K562 (cell line): ENCODE measurements around the gene SMARCA4. TPM values are rescaled to one million over a fixed set of nuclear protein-coding genes. Genes with fewer than 3 reads are reported as not detected.

ENCODE experiments used
- ATAC-seq: fragments of 200-7000 bp; cut with Tn5 transposase; 3 replicates; pipeline ENCODE4 v1.9.1; 2020; ENCODE audit warnings: moderate library complexity
- BruUV-seq: library from RNA; stranded (reverse); fragments of 400-500 nt; replicated peaks from 2 replicates; lab custom pipeline; 2021; lab: Mats Ljungman, UMichigan
- CTCF ChIA-PET: fragments of 300-600 bp; formaldehyde crosslinking; extraction: SDS; loops from one replicate; lab custom pipeline; 2021; ENCODE audit warnings: low intra/inter-chr PET ratio; lab: Yijun Ruan, JAX
- POLR2A ChIA-PET: fragments of 300-600, 350-650 bp; sonication (Branson Sonifier 250); formaldehyde crosslinking; extraction: SDS; loops from one replicate; lab custom pipeline; 2021; ENCODE audit warnings: antibody characterized with exemption, inconsistent platforms; lab: Yijun Ruan, JAX
- DNase-seq, 4 experiments: peaks; one replicate each; pipeline versions ENCODE4 v3.0.0 to v3.0.0-alpha.2; 2011 to 2018; ENCODE audit warnings: low spot score in 3 of 4, mixed read lengths in 3 of 4; ENCODE audit errors: extremely low read depth in 1 of 4
- FAIRE-seq: peaks from 2 replicates; lab custom pipeline; 2011; peaks lifted over from hg19 to GRCh38; lab: Jason Lieb, UNC
- H2AFZ ChIP-seq: 2 replicates; pipeline ENCODE4 v1.6.0; 2011; ENCODE audit warnings: low read depth, low read length, control low read depth, inconsistent platforms
- H3K27ac ChIP-seq: fragments of 200-600 bp; 3 replicates; pipeline ENCODE4 v1.8.0; 2011; ENCODE audit warnings: low read depth, mild to moderate bottlenecking, control low read depth, inconsistent platforms, low read length, moderate library complexity, mixed read lengths; ENCODE audit errors: extremely low read depth
- H3K27me3 ChIP-seq, 2 experiments: fragments of 300-600 bp in 1 of 2; 2 replicates in 1 of 2; 3 replicates in 1 of 2; pipeline versions ENCODE4 v1.6.0 to v1.8.0; 2011; ENCODE audit warnings: inconsistent platforms in 2 of 2, low read length in 2 of 2, mild to moderate bottlenecking in 1 of 2, mixed read lengths in 1 of 2, moderate library complexity in 1 of 2; ENCODE audit not compliant: control insufficient read depth in 2 of 2, insufficient read depth in 2 of 2
- H3K36me3 ChIP-seq: fragments of 300-600 bp; 3 replicates; pipeline ENCODE4 v1.8.0; 2011; ENCODE audit warnings: mild to moderate bottlenecking, low read length, inconsistent platforms; ENCODE audit not compliant: control insufficient read depth, insufficient read depth
- H3K4me1 ChIP-seq, 2 experiments: fragments of 200-600 bp in 1 of 2; replicated peaks in 1 of 2; 2 replicates in 1 of 2; 3 replicates in 1 of 2; pipeline versions ENCODE4 v1.5.1 to v1.8.0; 2011; ENCODE audit warnings: inconsistent platforms in 2 of 2, low read length in 2 of 2, mild to moderate bottlenecking in 1 of 2, mixed read lengths in 1 of 2, moderate library complexity in 1 of 2; ENCODE audit not compliant: control insufficient read depth in 2 of 2, insufficient read depth in 2 of 2
- H3K4me2 ChIP-seq: 2 replicates; pipeline ENCODE4 v1.6.1; 2011; ENCODE audit warnings: low read length, control low read depth, inconsistent platforms, mixed read lengths; ENCODE audit not compliant: insufficient read depth
- H3K4me3 ChIP-seq: fragments of 200-600 bp; sonication (generic), shearing (Covaris generic); 2 replicates; pipeline ENCODE4 v1.5.1; 2016; ENCODE audit warnings: control low read depth, inconsistent platforms
- H3K79me2 ChIP-seq: fragments of 200-600 bp; 3 replicates; pipeline ENCODE4 v1.8.0; 2011; ENCODE audit warnings: low read length, inconsistent platforms; ENCODE audit not compliant: control insufficient read depth, insufficient read depth
- H3K9ac ChIP-seq, 2 experiments: 2 replicates each; pipeline versions ENCODE4 v1.6.0 to v1.6.1; 2011; ENCODE audit warnings: low read depth in 2 of 2, low read length in 2 of 2, control low read depth in 1 of 2, inconsistent platforms in 1 of 2, mild to moderate bottlenecking in 1 of 2, mixed read lengths in 1 of 2; ENCODE audit not compliant: insufficient read depth in 1 of 2
- H3K9me1 ChIP-seq: one replicate; pipeline ENCODE4 v1.6.0; 2011; ENCODE audit warnings: inconsistent platforms, mild to moderate bottlenecking, low read length, moderate library complexity; ENCODE audit not compliant: control insufficient read depth, insufficient read depth
- H3K9me3 ChIP-seq: replicated peaks from 2 replicates; pipeline ENCODE4 v1.5.1; 2011; ENCODE audit warnings: low read depth, low read length, inconsistent platforms; ENCODE audit not compliant: control insufficient read depth, insufficient read depth
- H4K20me1 ChIP-seq: replicated peaks from 2 replicates; pipeline ENCODE4 v1.6.1; 2011; ENCODE audit warnings: low read length, inconsistent platforms, mixed read lengths; ENCODE audit not compliant: control insufficient read depth, insufficient read depth
- ASH1L ChIP-seq: fragments of 450-650 bp; IDR thresholded peaks from 2 replicates; pipeline ENCODE4 v1.6.1; 2018; ENCODE audit warnings: borderline replicate concordance, mild to moderate bottlenecking, low read depth; ENCODE audit not compliant: partially characterized antibody
- ETV6 ChIP-seq, 3 experiments: fragments of 150-350 bp in 1 of 3; sonication (generic) in 1 of 3; formaldehyde crosslinking in 1 of 3; IDR thresholded peaks; 2 replicates each; pipeline versions ENCODE4 v1.6.1 to v1.8.0; 2014 to 2022; ENCODE audit warnings: borderline replicate concordance in 2 of 3, low read depth in 2 of 3, antibody characterized with exemption in 1 of 3, low read length in 1 of 3, mild to moderate bottlenecking in 1 of 3, missing genetic modification reagents in 1 of 3
- HMBOX1 ChIP-seq: sonication (generic); IDR thresholded peaks from 2 replicates; pipeline ENCODE4 v1.6.1; 2016
- IFI16 ChIP-seq: fragments of 250-450 bp; sonication (Bioruptor Pico); IDR thresholded peaks from 2 replicates; pipeline ENCODE4 v2.1.2; 2022; ENCODE audit warnings: mild to moderate bottlenecking, inconsistent platforms
- MEIS2 ChIP-seq: fragments of 450-650 bp; IDR thresholded peaks from 2 replicates; pipeline ENCODE4 v1.6.1; 2014; ENCODE audit warnings: mild to moderate bottlenecking; ENCODE audit not compliant: partially characterized antibody
- POLR2A ChIP-seq: fragments of 450-650 bp; conservative IDR thresholded peaks from 2 replicates; pipeline ENCODE4 v1.6.1; 2016
- RNF2 ChIP-seq: sonication (generic); IDR thresholded peaks from 2 replicates; pipeline ENCODE4 v1.6.1; 2016
- THRA ChIP-seq: fragments of 450-650 bp; IDR thresholded peaks from 2 replicates; pipeline ENCODE4 v1.6.1; 2017; ENCODE audit warnings: mild to moderate bottlenecking, moderate library complexity
- ZNF146 ChIP-seq: IDR thresholded peaks from one replicate; pipeline ENCODE4 v1.6.1; 2018; ENCODE audit warnings: missing compliant biosample characterization; ENCODE audit not compliant: unreplicated experiment
- WGBS: fragments of 100-300 bp; shearing (Covaris generic); methylation state at CpG from one replicate; pipeline ENCODE4 v1.1.6; 2016; ENCODE audit warnings: low coverage, mixed read lengths; ENCODE audit not compliant: insufficient coverage; ENCODE audit errors: missing lambda C conversion rate; 5-methylcytosine and 5-hydroxymethylcytosine counted together
- in situ Hi-C: fragments of 300-500 bp; cut with MboI; formaldehyde crosslinking; loops from 4 replicates; pipeline ENCODE4 v1.15.0; 2018; ENCODE audit warnings: inconsistent platforms, mixed read lengths
- intact Hi-C: fragments of 100-400 bp; cut with micrococcal nuclease; formaldehyde crosslinking; loops from 2 replicates; pipeline ENCODE4 v1.14.2; 2022
- polyA plus RNA-seq, 8 experiments: library from polyadenylated mRNA; depleted of rRNA in 4 of 8; stranded (reverse) in 5 of 8; unstranded in 3 of 8; fragments of >200 nt; fragmentation: Nextera tagmentation in 2 of 8; fragmentation: Illumina TruSeq in 1 of 8; extraction: Ambion mirVana in 2 of 8; extraction: Trizol in 1 of 8; gene quantifications; 2 replicates each; pipeline versions ENCODE4 v1.2.1 to v1.2.3, GENCODE V29; 2011 to 2014; ENCODE audit warnings: inconsistent platforms in 1 of 8, missing spikeins in 1 of 8
- total RNA-seq, 7 experiments: library from RNA; depleted of rRNA in 6 of 7; stranded (reverse); fragments of >200 nt in 6 of 7; fragmentation: Illumina TruSeq in 2 of 7; extraction: Trizol in 2 of 7; gene quantifications; 2 replicates each; pipeline versions ENCODE4 v1.2.1 to v1.2.3, GENCODE V29; 2011 to 2021; ENCODE audit warnings: low replicate concordance in 1 of 7
- TF ChIP-seq, protein P1 (sequence below): sonication (generic); formaldehyde crosslinking; IDR thresholded peaks from 2 replicates; pipeline ENCODE4 v1.8.0; 2022; ENCODE audit warnings: mild to moderate bottlenecking, low read depth, missing genetic modification reagents
- TF ChIP-seq, protein P2 (sequence below): fragments of 450-650 bp; formaldehyde crosslinking; conservative IDR thresholded peaks from 2 replicates; pipeline ENCODE4 v1.4.0; 2022; ENCODE audit warnings: mild to moderate bottlenecking, missing genetic modification characterization

Gene SMARCA4
- total and polyA plus RNA-seq, 9 of the 15 experiments (the other 6 are each of a cell fraction or from before 2014, with no cell fraction given): 19.3 to 207 (median 52.1) TPM

DNA sequence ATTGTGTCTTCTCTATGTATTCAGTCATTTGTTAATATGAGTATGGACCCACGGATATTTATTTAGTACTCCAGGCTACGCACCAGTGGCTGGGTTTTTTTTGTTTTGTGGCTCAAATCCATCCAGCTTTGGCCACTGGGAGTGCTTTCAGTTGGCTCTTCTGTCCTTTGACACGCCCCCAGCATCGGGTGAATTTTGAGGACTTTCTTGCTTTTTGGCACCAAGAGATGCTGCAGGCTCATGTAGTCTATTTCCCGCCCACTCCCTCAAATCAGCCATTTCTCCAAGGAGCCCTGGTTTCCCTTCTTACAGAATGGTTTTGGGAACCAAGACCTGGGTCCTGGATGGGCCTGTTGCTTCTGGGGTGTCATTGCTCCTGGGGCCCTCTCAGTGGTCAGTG, 55.8 kb downstream of the SMARCA4 start:
- Histone ChIP-seq H3K9me1 (no peaks in the 10 kb centered on the region), H4K20me1 (no peaks in the 10 kb centered on the region), H2AFZ (no peak overlapping the region), H3K36me3 (peaks cover 98% of the 10 kb centered on the region; the same call in 2 of the 3 replicates), H3K4me2 (no peak overlapping the region), H3K4me1 (peaks cover 0 to 11% of the 10 kb centered on the region in 2 experiments; a peak in 1 of 5 replicates), H3K27me3 (no peaks in the 10 kb centered on the region), H3K27ac (no peak overlapping the region), H3K79me2 (no peaks in the 10 kb centered on the region), H3K9ac (no peak overlapping the region), H3K4me3 (no peak overlapping the region), H3K9me3 (no peaks in the 10 kb centered on the region)
- in situ Hi-C loops: no loop called here
- FAIRE-seq: no peak
- CTCF ChIA-PET: no interaction called here
- no TSS peak for BruUV-seq
- POLR2A ChIA-PET: interaction anchor here (0.6 kb wide), 1 partner anchor 11 kb away, joined by 3 read pairs; no protein-coding TSS in a partner anchor
- 94% methylated on average over 4 of the region's 5 CpGs for WGBS
- TF ChIP-seq POLR2A: no peak
- no peak for TF ChIP-seq THRA
- TF ChIP-seq ETV6 (IDR thresholded peaks at IDR 0.05; ENCODE audit: borderline replicate concordance in 1 of 2, low read depth in 2 of 2, low read length in 1 of 2): no peak
- no peak for TF ChIP-seq ETV6 (CRISPR knock-in tag; IDR thresholded peaks at IDR 0.05; ENCODE audit: borderline replicate concordance)
- TF ChIP-seq, protein P1, sequence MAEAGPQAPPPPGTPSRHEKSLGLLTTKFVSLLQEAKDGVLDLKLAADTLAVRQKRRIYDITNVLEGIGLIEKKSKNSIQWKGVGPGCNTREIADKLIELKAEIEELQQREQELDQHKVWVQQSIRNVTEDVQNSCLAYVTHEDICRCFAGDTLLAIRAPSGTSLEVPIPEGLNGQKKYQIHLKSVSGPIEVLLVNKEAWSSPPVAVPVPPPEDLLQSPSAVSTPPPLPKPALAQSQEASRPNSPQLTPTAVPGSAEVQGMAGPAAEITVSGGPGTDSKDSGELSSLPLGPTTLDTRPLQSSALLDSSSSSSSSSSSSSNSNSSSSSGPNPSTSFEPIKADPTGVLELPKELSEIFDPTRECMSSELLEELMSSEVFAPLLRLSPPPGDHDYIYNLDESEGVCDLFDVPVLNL (CRISPR knock-in tag): no peak
- TF ChIP-seq ZNF146: no peak
- TF ChIP-seq MEIS2: no peak
- TF ChIP-seq, protein P2, sequence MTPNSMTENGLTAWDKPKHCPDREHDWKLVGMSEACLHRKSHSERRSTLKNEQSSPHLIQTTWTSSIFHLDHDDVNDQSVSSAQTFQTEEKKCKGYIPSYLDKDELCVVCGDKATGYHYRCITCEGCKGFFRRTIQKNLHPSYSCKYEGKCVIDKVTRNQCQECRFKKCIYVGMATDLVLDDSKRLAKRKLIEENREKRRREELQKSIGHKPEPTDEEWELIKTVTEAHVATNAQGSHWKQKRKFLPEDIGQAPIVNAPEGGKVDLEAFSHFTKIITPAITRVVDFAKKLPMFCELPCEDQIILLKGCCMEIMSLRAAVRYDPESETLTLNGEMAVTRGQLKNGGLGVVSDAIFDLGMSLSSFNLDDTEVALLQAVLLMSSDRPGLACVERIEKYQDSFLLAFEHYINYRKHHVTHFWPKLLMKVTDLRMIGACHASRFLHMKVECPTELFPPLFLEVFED (CRISPR knock-in tag): no peak
- no peak for TF ChIP-seq ASH1L
- TF ChIP-seq RNF2: no peak
- TF ChIP-seq IFI16 (CRISPR knock-in tag): no peak
- TF ChIP-seq HMBOX1: no peak
- intact Hi-C loops: no loop called here
- ATAC-seq: no peak
- no peak for DNase-seq
